T-cell (primary cell): ENCODE results near the gene JSRP1. TPM values are rescaled to one million over a fixed set of nuclear protein-coding genes. Genes with fewer than 3 reads are reported as not detected.

ENCODE experiments used
- ATAC-seq, 4 experiments: fragments of 200-7000 bp in 3 of 4; fragments of 150-1000 bp in 1 of 4; cut with Tn5 transposase; replicated peaks in 1 of 4; 1 replicate in 3 of 4; 2 replicates in 1 of 4; pipeline ENCODE4 v1.10.0; 2021; ENCODE audit warnings: moderate library complexity in 3 of 4, mild to moderate bottlenecking in 2 of 4, moderate number of reproducible peaks in 1 of 4
- CTCF ChIA-PET, 2 donors: fragments of 300-600 bp; sonication (Branson Sonifier 250); formaldehyde crosslinking; loops; one replicate each; lab custom pipeline; 2022; ENCODE audit warnings: antibody characterized with exemption in 2 of 2; lab: Charles Lee
- POLR2A ChIA-PET, 2 donors: fragments of 300-600 bp; sonication (Branson Sonifier 250); formaldehyde crosslinking; loops; one replicate each; lab custom pipeline; 2022; ENCODE audit warnings: antibody characterized with exemption in 2 of 2; lab: Charles Lee
- DNase-seq, 35 experiments: peaks; one replicate each; pipeline versions ENCODE4 v3.0.0 to v3.0.0-alpha.2; 2013 to 2023
- H3K27ac ChIP-seq: one replicate; pipeline ENCODE4 v1.5.1; 2013; ENCODE audit warnings: low read length
- H3K27me3 ChIP-seq, 2 experiments: replicated peaks in 1 of 2; 1 replicate in 1 of 2; 2 replicates in 1 of 2; pipeline versions ENCODE4 v1.6.1 to v1.7.0; 2013; ENCODE audit warnings: low read length in 1 of 2, mixed read lengths in 1 of 2; ENCODE audit not compliant: control insufficient read depth in 2 of 2, insufficient read depth in 2 of 2; ENCODE audit errors: extremely low read depth in 1 of 2
- H3K36me3 ChIP-seq, 2 donors: 1 replicate in 1 of 2; 2 replicates in 1 of 2; pipeline versions ENCODE4 v1.6.1 to v1.7.0; 2013; ENCODE audit warnings: low read length in 1 of 2; ENCODE audit not compliant: control insufficient read depth in 2 of 2, insufficient read depth in 1 of 2; ENCODE audit errors: extremely low read depth in 1 of 2
- H3K4me1 ChIP-seq, 2 experiments: 1 replicate in 1 of 2; 2 replicates in 1 of 2; pipeline versions ENCODE4 v1.6.1 to v1.7.0; 2013; ENCODE audit warnings: low read length in 2 of 2, mixed read lengths in 1 of 2; ENCODE audit not compliant: insufficient read depth in 2 of 2, control insufficient read depth in 1 of 2; ENCODE audit errors: extremely low read depth in 1 of 2
- H3K4me3 ChIP-seq, 2 donors: 1 replicate in 1 of 2; 2 replicates in 1 of 2; pipeline versions ENCODE4 v1.5.1 to v1.7.0; 2013; ENCODE audit warnings: mild to moderate bottlenecking in 2 of 2, low read length in 1 of 2, moderate library complexity in 1 of 2; ENCODE audit not compliant: control insufficient read depth in 1 of 2; ENCODE audit errors: extremely low read depth in 1 of 2
- H3K9me3 ChIP-seq: 2 replicates; pipeline ENCODE4 v1.7.0; 2013
- H3K27ac Mint-ChIP-seq, 2 donors: one replicate each; pipeline ENCODE4 v1.8.0; 2020 to 2021; ENCODE audit warnings: mild to moderate bottlenecking in 2 of 2, mixed read lengths in 2 of 2
- H3K27me3 Mint-ChIP-seq, 2 donors: one replicate each; pipeline ENCODE4 v1.8.0; 2021 to 2022; ENCODE audit warnings: mixed read lengths in 2 of 2
- H3K36me3 Mint-ChIP-seq: one replicate; pipeline ENCODE4 v1.8.0; 2021; ENCODE audit warnings: mixed read lengths
- H3K4me1 Mint-ChIP-seq, 3 donors: one replicate each; pipeline ENCODE4 v1.8.0; 2020 to 2022; ENCODE audit warnings: mixed read lengths in 3 of 3, mild to moderate bottlenecking in 1 of 3
- H3K4me3 Mint-ChIP-seq, 3 donors: one replicate each; pipeline ENCODE4 v1.8.0; 2020 to 2022; ENCODE audit warnings: mild to moderate bottlenecking in 3 of 3, mixed read lengths in 3 of 3, moderate library complexity in 3 of 3
- H3K9me3 Mint-ChIP-seq, 3 donors: one replicate each; pipeline ENCODE4 v1.8.0; 2020 to 2022; ENCODE audit warnings: mixed read lengths in 3 of 3
- WGBS: methylation state at CpG from one replicate; pipeline ENCODE4 v1.1.5; 2013; ENCODE audit warnings: missing lambda C conversion rate; ENCODE audit not compliant: insufficient coverage; 5-methylcytosine and 5-hydroxymethylcytosine counted together
- total RNA-seq, 35 experiments: library from RNA in 6 of 35; stranded (reverse) in 6 of 35; fragments of 120-200 nt in 1 of 35; gene quantifications; one replicate each; pipeline versions ENCODE4 v1.2.1 to v1.2.4 and lab custom pipeline; 2013 to 2026

The JSRP1 gene
- total RNA-seq, 5 donors from 2014 or later (not counting 1 experiment from before 2014, with no cell fraction given), result 0.42 to 1.5 (median 1.0) TPM; not detected in 1

DNA sequence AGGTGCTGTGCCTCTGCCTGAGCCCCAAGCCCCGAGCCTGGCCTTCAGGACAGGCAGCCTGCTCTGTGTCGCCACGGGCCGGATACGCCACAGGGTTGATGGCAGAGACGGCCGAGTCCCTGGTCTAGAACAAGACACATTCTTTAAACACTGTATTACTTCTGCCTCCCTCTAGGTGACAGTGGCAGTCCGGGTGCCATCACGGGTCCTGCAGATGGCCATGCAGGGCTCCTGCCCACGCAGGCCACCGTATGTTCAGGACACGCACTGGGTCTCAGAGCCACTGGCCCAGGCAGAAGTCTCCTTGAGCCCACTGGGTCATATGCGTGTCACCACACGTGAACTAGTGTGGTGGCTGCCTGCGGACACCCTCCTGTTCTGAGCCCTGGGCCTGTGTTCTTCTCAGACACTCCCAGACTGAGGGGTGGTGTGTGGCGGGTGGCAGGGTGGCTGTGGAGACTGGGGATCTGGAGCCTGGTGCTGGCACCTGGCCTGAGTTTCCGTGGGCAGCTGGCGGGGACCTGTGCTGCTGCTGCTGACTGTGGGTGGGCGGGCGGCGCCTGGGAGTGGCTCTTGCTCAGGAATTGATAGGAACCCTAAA lies 24.5 kb downstream of the JSRP1 start:
- ChIA-PET POLR2A (no interaction called here), CTCF (interaction anchor here in 1 of 2 donors (0.6 kb wide), 1 partner anchor 439 kb away, joined by 4 read pairs; no protein-coding TSS in a partner anchor)
- no peak overlapping the region for H3K4me3 ChIP-seq
- no peak overlapping the region for H3K4me3 Mint-ChIP-seq
- peaks cover 0 to 32% of the 10 kb centered on the region in 2 experiments for H3K4me1 ChIP-seq
- no peak overlapping the region for H3K27ac Mint-ChIP-seq
- H3K27ac ChIP-seq, result no peak overlapping the region
- no peaks in the 10 kb centered on the region for H3K9me3 ChIP-seq
- 86% methylated on average over 13 of the region's 21 CpGs for WGBS
- peaks cover 12% of the 10 kb centered on the region for H3K36me3 Mint-ChIP-seq
- no peak for DNase-seq
- H3K27me3 ChIP-seq, result no peaks in the 10 kb centered on the region
- ATAC-seq, result no peak
- no peaks in the 10 kb centered on the region for H3K27me3 Mint-ChIP-seq
- peaks cover 18 to 27% of the 10 kb centered on the region in 2 donors for H3K36me3 ChIP-seq
- no peaks in the 10 kb centered on the region for H3K9me3 Mint-ChIP-seq
- peaks cover 12 to 31% (median 14%) of the 10 kb centered on the region in 3 donors for H3K4me1 Mint-ChIP-seq

DNA sequence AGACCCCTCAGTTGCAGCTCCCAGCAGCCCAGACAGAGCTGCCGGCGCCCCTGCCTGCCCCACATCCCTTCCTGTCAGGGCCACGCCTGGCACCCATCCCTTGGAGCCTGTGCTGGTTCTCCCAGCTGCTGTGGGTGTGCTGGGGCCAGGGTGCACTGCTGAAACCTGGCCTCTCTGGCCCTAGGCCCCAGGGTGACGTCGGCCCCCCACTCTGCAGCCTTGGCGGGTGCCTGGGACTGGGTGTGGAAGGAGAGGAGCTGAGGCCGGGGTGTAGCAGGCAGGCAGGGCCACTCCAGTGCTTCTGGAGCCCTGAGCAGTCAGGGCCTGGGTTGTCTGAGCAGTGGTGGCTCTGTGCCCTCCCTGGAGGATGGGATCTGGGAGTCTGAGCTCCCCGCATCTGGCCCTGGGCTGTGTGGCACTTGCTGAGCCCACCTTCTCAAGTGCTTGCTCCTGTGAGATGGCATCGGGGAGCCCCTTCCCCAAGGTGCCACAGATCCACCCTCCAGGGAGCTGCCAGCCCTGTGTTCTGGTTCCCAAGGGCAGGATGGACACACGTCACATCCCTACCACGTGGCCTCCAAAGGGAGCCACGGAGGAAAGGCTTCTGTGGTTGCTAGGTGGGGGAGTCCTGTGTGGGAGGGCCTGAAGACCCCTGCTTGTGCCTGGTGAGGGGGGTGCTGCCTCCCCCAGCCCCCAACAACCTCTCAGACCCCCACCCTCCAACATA lies 25.2 kb downstream of the JSRP1 start:
- no peak for ATAC-seq
- Histone ChIP-seq H3K9me3 (no peaks in the 10 kb centered on the region), H3K27me3 (no peaks in the 10 kb centered on the region), H3K4me1 (peaks cover 0 to 32% of the 10 kb centered on the region in 2 experiments), H3K36me3 (peaks cover 18 to 32% of the 10 kb centered on the region in 2 donors), H3K27ac (no peak overlapping the region), H3K4me3 (no peak overlapping the region)
- Mint-ChIP-seq H3K4me3 (no peak overlapping the region), H3K9me3 (no peaks in the 10 kb centered on the region), H3K36me3 (peaks cover 11% of the 10 kb centered on the region), H3K27me3 (no peaks in the 10 kb centered on the region), H3K4me1 (peaks cover 6 to 26% (median 12%) of the 10 kb centered on the region in 3 donors), H3K27ac (no peak overlapping the region)
- WGBS, result 93% methylated on average over 5 of the region's 12 CpGs
- CTCF ChIA-PET, result interaction anchor here in 1 of 2 donors (0.6 kb wide), 1 partner anchor 439 kb away, joined by 4 read pairs; no protein-coding TSS in a partner anchor
- DNase-seq, result no peak
- POLR2A ChIA-PET, result no interaction called here

DNA sequence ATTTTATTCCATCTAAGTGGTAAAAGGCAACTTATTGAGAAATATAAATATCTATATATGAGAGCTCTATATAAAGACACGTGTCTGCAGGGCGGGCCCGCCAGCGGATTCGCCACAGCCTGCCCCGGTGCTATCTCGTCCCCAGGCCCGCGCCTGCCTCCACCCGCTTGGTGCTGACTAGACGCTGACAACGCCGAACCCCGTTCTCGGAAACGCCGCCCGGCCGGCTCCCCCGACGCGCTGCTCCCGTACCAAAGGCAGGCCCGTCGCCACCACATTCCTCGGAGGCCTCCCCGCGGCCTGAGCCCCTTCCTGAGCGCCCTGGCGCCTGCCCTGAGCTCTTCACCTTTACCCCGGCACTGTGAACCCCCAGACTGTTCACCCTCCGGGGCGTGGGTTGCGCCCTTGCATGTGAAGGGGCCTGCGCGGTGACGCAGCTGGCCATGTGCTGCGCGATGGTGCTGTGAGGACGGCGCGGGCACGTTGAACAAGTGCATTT lies 26.1 kb downstream of the JSRP1 start:
- H3K9me3 Mint-ChIP-seq, result no peaks in the 10 kb centered on the region
- no peaks in the 10 kb centered on the region for H3K27me3 Mint-ChIP-seq
- H3K4me1 Mint-ChIP-seq, result peaks cover 1 to 21% (median 9%) of the 10 kb centered on the region in 3 donors
- ATAC-seq (no peak), DNase-seq (no peak)
- H3K4me1 ChIP-seq, result peaks cover 0 to 26% of the 10 kb centered on the region in 2 experiments
- H3K27ac Mint-ChIP-seq, result no peak overlapping the region
- H3K27ac ChIP-seq, result no peak overlapping the region
- H3K4me3 Mint-ChIP-seq, result no peak overlapping the region
- H3K36me3 Mint-ChIP-seq, result peaks cover 15% of the 10 kb centered on the region
- H3K36me3 ChIP-seq, result peaks cover 21 to 41% of the 10 kb centered on the region in 2 donors
- no peaks in the 10 kb centered on the region for H3K27me3 ChIP-seq
- POLR2A ChIA-PET, result no interaction called here
- 95% methylated on average over 38 of the region's 43 CpGs for WGBS
- H3K9me3 ChIP-seq, result no peaks in the 10 kb centered on the region
- CTCF ChIA-PET, result interaction anchor here in 1 of 2 donors (1.0 kb wide), 1 partner anchor 345 kb away, joined by 3 read pairs; no protein-coding TSS in a partner anchor
- no peak overlapping the region for H3K4me3 ChIP-seq

DNA sequence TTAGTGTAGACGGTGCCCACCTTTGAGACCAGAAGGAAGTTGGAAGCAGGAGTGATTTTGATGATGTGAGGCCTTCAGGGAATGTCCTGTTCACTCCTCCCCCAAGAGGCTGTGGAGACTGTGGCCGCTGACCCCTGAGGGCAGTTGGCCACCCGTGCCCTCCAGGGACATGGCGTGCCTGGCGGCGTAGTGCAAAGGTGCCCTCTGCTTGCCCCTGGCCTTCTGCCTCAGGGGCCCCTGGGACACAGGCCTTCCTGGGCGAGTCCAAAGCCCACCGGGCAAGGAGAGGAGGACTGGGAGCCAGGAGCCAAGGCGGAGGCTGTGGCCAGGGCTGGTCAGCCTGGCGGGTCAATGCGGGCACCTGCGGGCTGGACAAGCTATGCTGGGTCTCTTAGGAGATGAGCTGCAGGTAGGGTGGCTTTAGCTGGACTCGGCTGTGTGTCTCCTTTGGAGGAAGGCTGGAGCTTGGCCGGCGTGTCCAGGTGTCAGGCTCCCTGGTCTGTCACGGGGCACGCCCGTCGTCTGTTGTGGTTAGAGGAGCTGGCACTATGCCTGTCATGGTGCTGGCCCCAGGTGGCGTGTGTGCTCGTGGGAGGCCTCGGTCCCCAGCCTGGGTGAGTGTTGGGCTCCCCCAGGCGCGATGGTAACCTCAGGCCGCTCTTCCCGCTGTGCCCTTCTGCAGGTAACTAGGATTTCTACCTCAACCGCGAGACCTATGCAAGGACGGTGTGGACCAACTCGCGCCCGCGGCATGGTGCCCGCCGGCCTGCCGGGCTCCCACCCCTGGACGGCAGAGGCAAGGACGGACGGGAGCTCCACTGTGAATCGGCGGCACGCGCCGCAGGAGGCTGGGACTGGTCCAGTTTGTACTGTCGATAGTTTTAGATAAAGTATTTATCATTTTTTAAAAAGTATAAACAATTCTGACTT lies 26.8 kb downstream of the JSRP1 start:
- peaks cover 21 to 47% of the 10 kb centered on the region in 2 donors for H3K36me3 ChIP-seq
- Mint-ChIP-seq H3K4me1 (peaks cover 0 to 14% (median 6%) of the 10 kb centered on the region in 3 donors), H3K9me3 (no peaks in the 10 kb centered on the region), H3K36me3 (peaks cover 18% of the 10 kb centered on the region), H3K4me3 (no peak overlapping the region), H3K27ac (no peak overlapping the region), H3K27me3 (no peaks in the 10 kb centered on the region)
- no peak overlapping the region for H3K27ac ChIP-seq
- no peaks in the 10 kb centered on the region for H3K27me3 ChIP-seq
- H3K4me1 ChIP-seq, result peaks cover 0 to 19% of the 10 kb centered on the region in 2 experiments
- CTCF ChIA-PET, result interaction anchor here in 1 of 2 donors (1.0 kb wide), 1 partner anchor 346 kb away, joined by 3 read pairs; no protein-coding TSS in a partner anchor
- no peaks in the 10 kb centered on the region for H3K9me3 ChIP-seq
- 90% methylated on average over 32 of the region's 45 CpGs for WGBS
- POLR2A ChIA-PET, result no interaction called here
- ATAC-seq, result no peak
- DNase-seq, result no peak
- no peak overlapping the region for H3K4me3 ChIP-seq

DNA sequence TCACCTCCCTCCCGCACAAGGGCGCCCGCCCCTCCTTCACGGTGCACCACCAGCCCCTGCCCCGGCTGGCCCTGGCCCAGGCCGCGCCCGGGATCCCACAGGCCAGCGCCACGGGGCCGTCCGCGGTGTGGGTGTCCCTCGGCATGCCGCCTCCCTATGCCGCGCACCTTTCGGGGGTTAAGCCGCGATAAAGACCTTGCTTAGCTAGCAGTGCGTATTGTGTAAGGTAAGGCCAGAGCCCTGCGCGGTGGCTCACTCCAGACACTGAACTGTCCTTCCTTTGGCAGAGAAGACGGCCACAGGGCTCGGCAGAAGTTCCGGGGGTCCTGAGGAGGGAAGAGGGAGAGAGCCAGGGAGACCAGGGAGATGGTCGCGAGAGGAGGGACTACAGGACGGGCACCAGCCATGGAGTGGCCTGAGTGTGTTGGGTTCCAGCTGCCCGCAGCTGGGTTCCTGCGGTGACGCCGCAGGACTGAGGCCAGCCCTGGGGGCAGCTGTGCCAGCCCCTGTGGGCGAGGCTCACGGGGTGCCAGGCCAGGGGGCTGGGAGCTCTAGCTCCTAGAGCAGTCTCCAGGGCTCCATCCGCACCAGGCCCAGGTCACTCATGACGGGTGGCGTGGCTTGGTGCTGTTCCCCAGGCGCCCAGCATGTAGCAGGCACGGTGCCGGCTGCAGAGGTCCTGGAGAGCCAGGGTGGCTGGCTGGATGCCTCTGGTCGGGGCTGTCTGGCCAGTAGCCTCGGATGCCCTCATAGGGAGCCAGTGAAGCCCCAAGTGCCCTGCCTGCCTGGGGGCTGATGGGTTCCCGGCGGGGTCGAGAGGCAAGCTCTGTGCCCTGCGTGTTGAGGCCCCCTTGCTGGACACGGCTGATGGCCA lies 27.8 kb downstream of the JSRP1 start:
- Histone ChIP-seq H3K4me3 (no peak overlapping the region), H3K36me3 (peaks cover 21 to 41% of the 10 kb centered on the region in 2 donors), H3K9me3 (no peaks in the 10 kb centered on the region), H3K27ac (no peak overlapping the region), H3K4me1 (peaks cover 0 to 14% of the 10 kb centered on the region in 2 experiments), H3K27me3 (no peaks in the 10 kb centered on the region)
- H3K36me3 Mint-ChIP-seq, result peaks cover 21% of the 10 kb centered on the region
- POLR2A ChIA-PET, result no interaction called here
- 96% methylated on average over 48 of the region's 48 CpGs for WGBS
- DNase-seq, result no peak
- no peak overlapping the region for H3K27ac Mint-ChIP-seq
- peaks cover 0 to 14% (median 5%) of the 10 kb centered on the region in 3 donors for H3K4me1 Mint-ChIP-seq
- no peak overlapping the region for H3K4me3 Mint-ChIP-seq
- H3K9me3 Mint-ChIP-seq, result no peaks in the 10 kb centered on the region
- no peaks in the 10 kb centered on the region for H3K27me3 Mint-ChIP-seq
- CTCF ChIA-PET, result no interaction called here
- ATAC-seq, result no peak
